GM18909 (cell line): ENCODE data around the gene HOXD8.

Experiments used
- ATAC-seq: cut with Tn5 transposase; IDR thresholded peaks from one replicate; pipeline ENCODE4 v1.9.1; 2021; ENCODE audit warnings: mild to moderate bottlenecking; ENCODE audit not compliant: unreplicated experiment, poor library complexity

Gene HOXD8

GRCh38 chr2:176169181-176169580 is 39.7 kb downstream of the HOXD8 start:
- no peak for ATAC-seq

- no peak for ATAC-seq
Observed at GRCh38 chr2:176169711-176170110, 40.2 kb downstream of the HOXD8 start.

GRCh38 chr2:176170602-176171305 is 41.2 kb downstream of the HOXD8 start:
- ATAC-seq = no peak

GRCh38 chr2:176171351-176172006 is 42.0 kb downstream of the HOXD8 start:
- no peak for ATAC-seq

- no peak for ATAC-seq
Observed at GRCh38 chr2:176172007-176172894, 42.7 kb downstream of the HOXD8 start.

- no peak for ATAC-seq
Observed at GRCh38 chr2:176172895-176173566, 43.5 kb downstream of the HOXD8 start.

- no peak for ATAC-seq
Observed at GRCh38 chr2:176173567-176174381, 44.3 kb downstream of the HOXD8 start.

- no peak for ATAC-seq
Observed at GRCh38 chr2:176174382-176174823, 44.9 kb downstream of the HOXD8 start.

- no peak for ATAC-seq
Observed at GRCh38 chr2:176174824-176175708, 45.6 kb downstream of the HOXD8 start.

GRCh38 chr2:176175709-176176607 is 46.5 kb downstream of the HOXD8 start:
- ATAC-seq = no peak

GRCh38 chr2:176177580-176178037 is 48.1 kb downstream of the HOXD8 start:
- ATAC-seq = no peak

GRCh38 chr2:176178038-176178756 is 48.7 kb downstream of the HOXD8 start:
- no peak for ATAC-seq

GRCh38 chr2:176178757-176179295 is 49.3 kb downstream of the HOXD8 start:
- no peak for ATAC-seq

GRCh38 chr2:176181551-176181950 is 52.0 kb downstream of the HOXD8 start:
- no peak for ATAC-seq
